Measurements from ENCODE around the gene MPC2. TPM values are rescaled to one million over a fixed set of nuclear protein-coding genes. Genes with fewer than 3 reads are reported as not detected.

MPC2 gene
- total RNA-seq, 4 donors from 2014 or later: 12.1 to 33.7 (median 26.0) TPM

- no peak overlapping the region for H3K4me3 ChIP-seq (ENCODE audit: low read depth, poor library complexity, severe bottlenecking)
- TF ChIP-seq CTCF (IDR thresholded peaks at IDR 0.05) (no peak), POLR2A (IDR thresholded peaks at IDR 0.05) (no peak)
- WGBS, 2 donors: 87 to 88% methylated on average over 2 of the region's 2 CpGs
- intact Hi-C loops (cut with DNase I; ENCODE audit: low total_unique reads): no loop called here
- no peak for DNase-seq (ENCODE audit: low spot score in 2 of 2)
Measured at GRCh38 chr1:167910530-167910929, 26.3 kb downstream of the MPC2 start.

- no peak for TF ChIP-seq CTCF (IDR thresholded peaks at IDR 0.05)
- no peak for TF ChIP-seq POLR2A (IDR thresholded peaks at IDR 0.05)
- DNase-seq (ENCODE audit: low spot score in 2 of 2): no peak
- H3K4me3 ChIP-seq (ENCODE audit: low read depth, poor library complexity, severe bottlenecking): no peak overlapping the region
- WGBS, 2 donors: 81 to 83% methylated on average over 6 of the region's 6 CpGs
- intact Hi-C loops (cut with DNase I; ENCODE audit: low total_unique reads): no loop called here
Measured at GRCh38 chr1:167909691-167910180, 27.1 kb downstream of the MPC2 start.

- no peak for DNase-seq (ENCODE audit: low spot score in 2 of 2)
- TF ChIP-seq POLR2A (IDR thresholded peaks at IDR 0.05) (no peak), CTCF (IDR thresholded peaks at IDR 0.05) (no peak)
- intact Hi-C loops (cut with DNase I; ENCODE audit: low total_unique reads): no loop called here
- H3K4me3 ChIP-seq (ENCODE audit: low read depth, poor library complexity, severe bottlenecking): no peak overlapping the region
Measured at GRCh38 chr1:167905671-167906070, 31.2 kb downstream of the MPC2 start.

GRCh38 chr1:167905182-167905581 lies 31.7 kb downstream of the MPC2 start:
- no peak overlapping the region for H3K4me3 ChIP-seq (ENCODE audit: low read depth, poor library complexity, severe bottlenecking)
- intact Hi-C loops (cut with DNase I; ENCODE audit: low total_unique reads): no loop called here

GRCh38 chr1:167904652-167905130 lies 32.2 kb downstream of the MPC2 start:
- DNase-seq (ENCODE audit: low spot score in 2 of 2): no peak
- intact Hi-C loops (cut with DNase I; ENCODE audit: low total_unique reads): no loop called here
- no peak overlapping the region for H3K4me3 ChIP-seq (ENCODE audit: low read depth, poor library complexity, severe bottlenecking)
- WGBS, 2 donors: 83% methylated on average over 4 of the region's 4 CpGs
- TF ChIP-seq POLR2A (IDR thresholded peaks at IDR 0.05) (no peak), CTCF (IDR thresholded peaks at IDR 0.05) (no peak)

More at GRCh38 chr1:167905182-167905581, 31.7 kb downstream of the MPC2 start:
- TF ChIP-seq CTCF (IDR thresholded peaks at IDR 0.05) (no peak), POLR2A (IDR thresholded peaks at IDR 0.05) (no peak)
- DNase-seq (ENCODE audit: low spot score in 2 of 2): no peak
- 79 to 85% methylated on average over 3 of the region's 3 CpGs for WGBS, 2 donors

GRCh38 chr1:167900907-167901306 lies 36.0 kb downstream of the MPC2 start:
- no peak overlapping the region for H3K4me3 ChIP-seq (ENCODE audit: low read depth, poor library complexity, severe bottlenecking)
- no peak for DNase-seq (ENCODE audit: low spot score in 2 of 2)
- no peak for TF ChIP-seq CTCF (IDR thresholded peaks at IDR 0.05)
- no peak for TF ChIP-seq POLR2A (IDR thresholded peaks at IDR 0.05)
- WGBS, 2 donors: 93 to 94% methylated on average over 4 of the region's 4 CpGs
- intact Hi-C loops (cut with DNase I; ENCODE audit: low total_unique reads): no loop called here
